Muscle of back (tissue), 11 donors: ENCODE measurements around the gene TGFBR2. TPM values are rescaled to one million over a fixed set of nuclear protein-coding genes. Genes with fewer than 3 reads are reported as not detected.

Source experiments
- DNase-seq, 3 donors: peaks; one replicate each; pipeline versions ENCODE4 v3.0.0 to v3.0.0-alpha.2; 2013
- polyA plus RNA-seq, 10 donors: library from polyadenylated mRNA; unstranded; fragments of 120-200 nt; gene quantifications; one replicate each; pipeline ENCODE4 v1.2.1, GENCODE V29; 2013; ENCODE audit not compliant: insufficient read length in 10 of 10

TGFBR2 gene
- polyA plus RNA-seq, 10 donors = 69.1 to 104 (median 80.8) TPM

- DNase-seq = peak in 1 of 3 donors; percentile 54
These were observed 82.6 kb downstream of the TGFBR2 start for GRCh38 chr3:30688776-30689641.

GRCh38 chr3:30690199-30690598 is 83.8 kb downstream of the TGFBR2 start:
- DNase-seq = no peak

- DNase-seq = no peak
These were observed 85.0 kb downstream of the TGFBR2 start for GRCh38 chr3:30691249-30691880.

GRCh38 chr3:30691944-30692343 is 85.5 kb downstream of the TGFBR2 start:
- DNase-seq = no peak

- DNase-seq = no peak
These were observed 86.2 kb downstream of the TGFBR2 start for GRCh38 chr3:30692498-30693130.

GRCh38 chr3:30693470-30694120 is 87.2 kb downstream of the TGFBR2 start:
- peak; percentile 66 to 85 (median 69) for DNase-seq

GRCh38 chr3:30694148-30694547 is 87.7 kb downstream of the TGFBR2 start:
- DNase-seq = no peak

- no peak for DNase-seq
These were observed 88.3 kb downstream of the TGFBR2 start for GRCh38 chr3:30694668-30695067.

GRCh38 chr3:30695302-30696061 is 89.1 kb downstream of the TGFBR2 start:
- DNase-seq = no peak

GRCh38 chr3:30696403-30696819 is 90.0 kb downstream of the TGFBR2 start:
- no peak for DNase-seq

- no peak for DNase-seq
These were observed 90.5 kb downstream of the TGFBR2 start for GRCh38 chr3:30696896-30697295.

GRCh38 chr3:30698549-30698948 is 92.1 kb downstream of the TGFBR2 start:
- no peak for DNase-seq

GRCh38 chr3:30699927-30700326 is 93.5 kb downstream of the TGFBR2 start:
- DNase-seq = no peak

GRCh38 chr3:30700702-30701321 is 94.4 kb downstream of the TGFBR2 start:
- DNase-seq = no peak

- no peak for DNase-seq
These were observed 95.8 kb downstream of the TGFBR2 start for GRCh38 chr3:30702038-30702827.

- no peak for DNase-seq
These were observed 96.5 kb downstream of the TGFBR2 start for GRCh38 chr3:30702828-30703397.

GRCh38 chr3:30704931-30705890 is 98.8 kb downstream of the TGFBR2 start:
- no peak for DNase-seq

- DNase-seq = no peak
These were observed 101.4 kb downstream of the TGFBR2 start for GRCh38 chr3:30707825-30708224.
